Transverse colon (tissue), 4 donors: ENCODE measurements around the gene NRP1.

Experiments
- CTCF ChIP-seq, 5 experiments: fragments of 200-600 bp in 3 of 5; fragments of 450-650 bp in 2 of 5; sonication (generic) in 3 of 5; IDR thresholded peaks; 1 replicate in 2 of 5; 2 replicates in 3 of 5; pipeline ENCODE4 v1.5.1; 2016 to 2017; ENCODE audit warnings: antibody characterized with exemption in 5 of 5, inconsistent platforms in 3 of 5, mild to moderate bottlenecking in 2 of 5, moderate library complexity in 1 of 5
- EP300 ChIP-seq: sonication (generic); formaldehyde crosslinking; IDR thresholded peaks from one replicate; pipeline ENCODE4 v1.6.1; 2017; ENCODE audit warnings: antibody characterized with exemption, low read depth
- POLR2A ChIP-seq: fragments of 450-650 bp; IDR thresholded peaks from one replicate; pipeline ENCODE4 v1.6.1; 2016; ENCODE audit warnings: antibody characterized with exemption, mild to moderate bottlenecking, moderate library complexity
- POLR2AphosphoS5 ChIP-seq, 3 donors: sonication (generic); formaldehyde crosslinking; IDR thresholded peaks; one replicate each; pipeline ENCODE4 v1.6.1; 2016; ENCODE audit warnings: antibody characterized with exemption in 3 of 3

GRCh38 chr10:33157103-33157502 is 177.4 kb downstream of the NRP1 start:
- TF ChIP-seq CTCF (IDR thresholded peaks at IDR 0.05) (no peak), POLR2A (no peak), POLR2AphosphoS5 (IDR thresholded peaks at IDR 0.05) (no peak), EP300 (no peak)
